ENCODE measurements around the gene DLG5.

DLG5 gene

DNA sequence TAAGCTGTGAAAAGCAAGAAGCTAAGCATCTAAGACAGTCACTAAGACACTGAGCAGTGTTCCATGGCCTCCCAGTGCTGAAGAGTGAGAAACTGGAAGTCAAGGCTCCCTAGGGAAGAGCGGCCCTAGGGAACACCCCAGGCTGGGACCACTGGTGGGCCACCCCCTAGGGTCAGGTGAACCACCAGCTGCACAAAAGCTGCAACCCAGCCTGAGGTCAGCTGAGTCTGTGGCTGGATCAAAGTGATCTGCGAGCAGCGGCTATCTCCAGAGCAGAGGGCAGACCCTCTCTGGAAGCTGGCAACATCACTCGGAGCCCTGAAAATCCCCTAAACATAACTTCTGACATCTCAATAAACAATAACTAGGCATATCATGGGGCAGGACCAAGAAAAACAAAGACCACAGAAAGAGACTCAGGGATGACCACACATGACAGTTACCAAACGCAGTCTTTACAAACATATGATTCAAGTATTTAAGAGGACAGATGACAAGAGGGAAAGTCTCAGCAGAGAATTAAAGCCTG, 125.8 kb downstream of the DLG5 start:
- H3K9ac ChIP-seq (ENCODE audit: low read depth, low read length), result no peak overlapping the region
- H3K36me3 ChIP-seq (ENCODE audit: insufficient read depth, low read length), result peaks cover 3% of the 10 kb centered on the region

DNA sequence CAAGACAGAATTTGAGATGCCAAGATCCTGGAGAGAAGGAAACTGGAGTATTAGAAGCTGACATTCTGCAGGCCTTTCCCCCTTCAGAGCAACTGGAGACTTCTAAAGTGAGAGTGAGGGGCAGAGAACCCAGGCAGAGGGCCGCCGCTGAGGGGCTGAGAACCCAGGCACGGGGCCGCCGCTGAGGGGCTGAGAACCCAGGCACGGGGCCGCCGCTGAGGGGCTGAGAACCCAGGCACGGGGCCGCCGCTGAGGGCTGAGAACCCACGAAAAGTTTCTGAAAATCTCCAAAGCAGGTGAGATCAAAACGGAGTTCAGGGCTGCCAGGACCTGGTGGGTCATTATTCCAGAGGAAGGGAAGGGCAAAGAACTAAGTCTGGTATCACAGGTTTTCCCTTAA, 126.2 kb downstream of the DLG5 start:
- Histone ChIP-seq H3K36me3 (ENCODE audit: insufficient read depth, low read length) (peaks cover 3% of the 10 kb centered on the region), H3K9ac (ENCODE audit: low read depth, low read length) (no peak overlapping the region), H3K9me3 (ENCODE audit: control insufficient read depth, insufficient read depth, low read length) (no peaks in the 10 kb centered on the region), H3K4me1 (ENCODE audit: insufficient read depth, low read length) (peaks cover 30% of the 10 kb centered on the region)

More for the DNA sequence above, 125.8 kb downstream of the DLG5 start:
- H3K9me3 ChIP-seq (ENCODE audit: control insufficient read depth, insufficient read depth, low read length), result no peaks in the 10 kb centered on the region
- H3K4me1 ChIP-seq (ENCODE audit: insufficient read depth, low read length), result peaks cover 30% of the 10 kb centered on the region

DNA sequence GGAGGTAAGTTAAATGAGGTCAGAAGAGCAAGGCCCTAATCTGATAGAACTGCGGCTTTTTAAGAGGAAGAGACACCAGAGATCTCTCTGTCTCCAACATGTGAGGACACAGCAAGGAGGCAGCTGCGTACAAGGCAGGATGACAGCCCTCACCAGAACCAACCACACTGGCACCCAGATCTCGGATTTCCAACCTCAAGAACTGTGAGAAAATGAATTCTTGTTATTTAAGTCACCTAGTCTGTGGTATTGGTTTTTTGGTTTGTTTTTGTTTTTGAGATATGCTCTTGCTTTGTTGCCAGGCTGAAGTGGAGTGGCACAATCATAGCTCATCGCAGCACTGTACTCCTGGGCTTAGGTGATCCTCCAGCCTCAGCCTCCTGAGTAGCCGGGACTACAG, 127.2 kb downstream of the DLG5 start:
- peaks cover 30% of the 10 kb centered on the region for H3K4me1 ChIP-seq (ENCODE audit: insufficient read depth, low read length)
- peaks cover 6% of the 10 kb centered on the region for H3K36me3 ChIP-seq (ENCODE audit: insufficient read depth, low read length)
- H3K9me3 ChIP-seq (ENCODE audit: control insufficient read depth, insufficient read depth, low read length), result no peaks in the 10 kb centered on the region
- H3K9ac ChIP-seq (ENCODE audit: low read depth, low read length), result no peak overlapping the region

DNA sequence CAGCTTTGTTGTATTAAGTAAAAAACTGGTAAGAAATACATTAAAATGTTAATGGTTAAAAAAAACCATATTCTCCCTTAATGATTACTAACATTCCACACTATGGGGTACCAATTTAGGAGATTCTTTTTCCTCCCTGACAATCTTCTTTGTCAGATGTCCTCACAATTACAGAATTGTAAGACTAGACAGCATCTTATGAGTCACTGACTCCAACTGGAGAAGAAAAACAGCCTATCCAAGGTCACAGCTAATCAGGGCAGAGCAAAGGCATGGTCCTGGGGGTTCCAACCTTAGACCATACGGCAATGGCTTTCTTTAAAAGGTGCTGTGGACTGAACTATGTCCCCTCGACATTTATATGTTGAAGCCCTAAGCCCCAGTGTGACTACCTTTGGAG, 127.6 kb downstream of the DLG5 start:
- Histone ChIP-seq H3K9me3 (ENCODE audit: control insufficient read depth, insufficient read depth, low read length) (no peaks in the 10 kb centered on the region), H3K9ac (ENCODE audit: low read depth, low read length) (no peak overlapping the region), H3K4me1 (ENCODE audit: insufficient read depth, low read length) (peaks cover 30% of the 10 kb centered on the region), H3K36me3 (ENCODE audit: insufficient read depth, low read length) (peaks cover 6% of the 10 kb centered on the region)

DNA sequence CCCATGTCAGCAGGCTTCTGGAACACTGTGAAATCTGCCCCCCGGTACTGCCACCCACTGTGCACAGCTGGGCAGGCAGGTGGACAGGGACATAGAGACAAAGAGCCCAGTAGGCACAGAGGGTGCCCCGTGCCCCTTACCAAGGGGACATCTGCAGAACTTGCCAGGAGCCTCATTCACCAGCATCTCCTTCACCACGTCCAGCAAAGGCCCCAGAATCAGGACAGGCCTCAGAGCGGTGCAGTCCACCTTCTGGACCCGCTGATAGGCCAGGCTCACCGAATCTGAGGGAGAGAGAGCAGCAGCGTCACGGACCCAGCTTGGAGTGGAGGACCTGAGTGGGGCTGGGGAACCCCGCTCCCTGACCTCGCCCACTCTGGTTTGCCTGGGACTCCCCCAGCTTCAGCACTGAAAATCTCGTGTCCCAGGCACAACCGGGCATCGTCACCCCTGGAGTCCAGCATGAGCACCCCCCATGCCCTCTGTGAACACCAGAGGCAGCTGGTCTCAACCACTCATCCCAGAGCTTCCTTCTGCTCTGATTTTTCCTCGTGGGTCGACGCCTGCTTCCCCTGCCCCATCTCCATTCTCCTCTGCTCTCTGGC, 130.1 kb downstream of the DLG5 start:
- Histone ChIP-seq H3K36me3 (ENCODE audit: insufficient read depth, low read length) (peaks cover 9% of the 10 kb centered on the region), H3K9me3 (ENCODE audit: control insufficient read depth, insufficient read depth, low read length) (no peaks in the 10 kb centered on the region), H3K4me1 (ENCODE audit: insufficient read depth, low read length) (peaks cover 10% of the 10 kb centered on the region), H3K9ac (ENCODE audit: low read depth, low read length) (no peak overlapping the region)

DNA sequence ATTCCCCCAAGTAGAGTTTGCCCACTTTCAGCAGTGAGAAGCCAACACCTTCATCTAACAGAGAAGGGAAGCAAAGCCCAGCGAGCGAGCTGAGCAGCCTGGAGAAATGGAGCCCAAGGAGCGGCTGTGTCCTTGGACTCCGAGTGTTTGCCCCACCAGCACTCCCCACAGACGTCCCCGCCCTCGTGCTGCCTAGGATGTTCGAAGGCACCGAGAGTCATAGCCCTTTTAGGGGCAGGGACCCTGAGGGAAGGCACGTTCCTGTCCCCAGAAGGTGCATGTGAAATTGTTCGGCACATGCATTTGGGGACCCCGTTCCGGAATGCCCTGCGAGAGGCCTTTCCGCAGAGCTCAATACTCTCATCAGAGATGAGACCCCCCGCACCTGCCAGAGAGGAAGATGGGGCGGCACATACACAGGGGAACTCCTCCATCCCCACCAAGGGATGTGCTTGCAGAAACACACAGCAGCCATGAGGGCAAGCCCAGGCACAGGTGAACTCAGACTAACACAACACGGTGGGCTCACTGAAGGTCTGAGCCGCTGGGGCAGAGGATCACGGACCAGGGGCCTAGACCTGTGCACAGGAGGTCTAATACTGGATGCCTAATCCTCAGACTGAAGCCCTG, 131.0 kb downstream of the DLG5 start:
- Histone ChIP-seq H3K9ac (ENCODE audit: low read depth, low read length) (no peak overlapping the region), H3K9me3 (ENCODE audit: control insufficient read depth, insufficient read depth, low read length) (no peaks in the 10 kb centered on the region), H3K36me3 (ENCODE audit: insufficient read depth, low read length) (peaks cover 9% of the 10 kb centered on the region), H3K4me1 (ENCODE audit: insufficient read depth, low read length) (peaks cover 1% of the 10 kb centered on the region; the same call in 1 of the 2 replicates)

DNA sequence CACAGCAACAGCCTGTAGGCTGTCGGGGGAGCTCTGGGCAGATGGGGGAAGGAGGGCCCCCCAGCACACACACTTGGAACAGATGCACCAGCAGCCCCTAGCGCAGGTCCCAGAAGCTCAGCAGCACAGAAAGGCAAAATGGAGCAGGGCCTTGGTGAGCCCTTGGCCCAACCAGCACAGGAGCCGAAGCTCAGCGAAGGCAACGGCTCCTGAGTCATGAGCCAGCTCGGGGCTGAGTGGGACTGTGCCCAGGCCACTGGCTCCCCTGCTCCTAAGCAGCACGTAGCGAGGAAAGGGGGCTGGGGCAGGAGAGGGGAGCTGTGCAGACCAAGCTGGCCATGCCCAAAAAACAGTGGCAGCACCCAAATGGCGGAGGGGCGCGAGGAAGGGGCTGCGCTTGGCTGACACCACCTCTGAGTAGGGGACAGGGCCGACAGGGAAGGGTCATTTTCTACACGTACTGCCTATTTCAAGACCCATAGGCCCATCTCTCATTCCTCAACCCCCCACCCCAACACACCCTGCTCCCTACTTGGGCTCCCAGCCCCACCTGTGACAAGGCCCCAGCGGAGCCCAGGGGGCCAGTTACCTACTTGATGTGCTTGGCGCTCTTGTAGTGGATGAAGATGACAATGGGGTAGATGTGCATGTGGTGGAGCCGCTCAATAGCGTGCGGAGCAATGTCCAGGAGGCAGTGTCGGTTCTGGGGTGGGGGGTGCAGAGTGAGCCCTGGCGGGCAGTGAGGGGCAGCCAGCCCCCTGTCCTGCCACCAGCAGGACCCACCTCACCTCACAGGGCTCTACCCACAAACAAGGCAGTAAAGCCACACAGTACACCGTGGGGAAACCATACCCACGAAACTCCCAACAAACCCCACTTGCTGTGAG, 132.1 kb downstream of the DLG5 start:
- Histone ChIP-seq H3K4me1 (ENCODE audit: insufficient read depth, low read length) (no peaks in the 10 kb centered on the region), H3K36me3 (ENCODE audit: insufficient read depth, low read length) (peaks cover 9% of the 10 kb centered on the region; the same call in 1 of the 2 replicates), H3K9me3 (ENCODE audit: control insufficient read depth, insufficient read depth, low read length) (no peaks in the 10 kb centered on the region), H3K9ac (ENCODE audit: low read depth, low read length) (no peak overlapping the region)

DNA sequence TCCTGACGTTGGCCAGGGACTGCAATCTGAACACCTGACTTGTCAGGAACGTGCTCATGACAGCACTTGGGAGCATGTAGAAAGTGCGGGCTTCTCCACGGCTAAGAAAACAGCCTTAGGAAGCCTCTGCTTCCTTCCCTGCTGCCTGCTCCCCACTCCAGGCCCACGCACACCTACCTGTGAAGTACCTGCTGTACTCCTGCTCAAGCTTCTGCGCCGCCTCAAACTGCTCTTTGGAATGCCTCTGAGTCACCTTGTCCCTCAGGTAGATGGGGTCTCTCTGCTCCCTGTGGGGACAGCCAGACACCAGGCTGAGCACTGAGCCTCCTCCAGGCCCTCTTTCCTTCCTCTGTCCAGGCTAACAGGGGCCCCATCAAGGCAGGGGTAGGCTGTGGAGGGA, 132.7 kb downstream of the DLG5 start:
- H3K9me3 ChIP-seq (ENCODE audit: control insufficient read depth, insufficient read depth, low read length), result no peaks in the 10 kb centered on the region
- no peaks in the 10 kb centered on the region for H3K4me1 ChIP-seq (ENCODE audit: insufficient read depth, low read length)
- peaks cover 9% of the 10 kb centered on the region; the same call in 1 of the 2 replicates for H3K36me3 ChIP-seq (ENCODE audit: insufficient read depth, low read length)
- no peak overlapping the region for H3K9ac ChIP-seq (ENCODE audit: low read depth, low read length)

DNA sequence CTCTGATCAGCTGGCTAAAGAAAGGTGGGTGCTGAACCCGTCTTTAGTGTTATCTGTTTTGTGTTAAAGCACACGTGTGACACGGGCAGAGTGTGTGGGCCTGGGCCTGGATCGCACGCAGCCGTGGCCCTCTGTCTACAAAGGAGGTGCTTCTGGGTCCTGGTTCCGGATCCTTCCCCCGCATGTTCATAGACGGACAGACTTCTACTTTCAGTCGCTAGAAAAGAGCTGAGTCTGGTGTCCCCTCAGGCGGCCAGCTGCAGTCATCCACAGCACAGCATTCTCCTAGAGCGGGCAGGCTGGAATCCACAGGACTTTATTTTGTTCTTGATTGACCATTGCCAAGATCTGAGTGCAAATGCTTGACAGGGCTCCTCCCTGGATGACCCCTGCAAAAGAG, 134.4 kb downstream of the DLG5 start:
- H3K4me1 ChIP-seq (ENCODE audit: insufficient read depth, low read length), result no peaks in the 10 kb centered on the region
- H3K36me3 ChIP-seq (ENCODE audit: insufficient read depth, low read length), result peaks cover 13% of the 10 kb centered on the region; the same call in 1 of the 2 replicates
- no peak overlapping the region for H3K9ac ChIP-seq (ENCODE audit: low read depth, low read length)
- H3K9me3 ChIP-seq (ENCODE audit: control insufficient read depth, insufficient read depth, low read length), result no peaks in the 10 kb centered on the region

DNA sequence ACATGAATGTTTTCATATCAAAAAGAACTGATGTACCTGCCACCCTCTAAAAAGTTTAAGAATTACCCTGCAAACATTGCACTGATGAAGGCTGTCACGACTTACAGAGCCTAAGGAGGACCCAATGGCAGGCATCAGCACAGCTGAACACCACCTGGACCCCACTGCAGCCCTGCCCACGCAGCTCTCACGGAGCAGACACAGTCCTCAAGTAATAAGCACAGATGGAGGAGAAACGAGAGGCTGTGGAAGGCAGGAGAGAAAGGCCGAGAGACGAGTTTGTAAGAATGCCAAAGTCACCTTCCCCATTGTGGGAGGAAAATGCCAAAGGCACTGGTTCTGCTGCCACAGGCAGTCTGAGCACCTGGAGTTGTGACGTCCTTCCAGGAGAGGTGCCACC, 135.0 kb downstream of the DLG5 start:
- Histone ChIP-seq H3K9ac (ENCODE audit: low read depth, low read length) (no peak overlapping the region), H3K36me3 (ENCODE audit: insufficient read depth, low read length) (peaks cover 10% of the 10 kb centered on the region; the same call in 1 of the 2 replicates), H3K9me3 (ENCODE audit: control insufficient read depth, insufficient read depth, low read length) (no peaks in the 10 kb centered on the region), H3K4me1 (ENCODE audit: insufficient read depth, low read length) (no peaks in the 10 kb centered on the region)

DNA sequence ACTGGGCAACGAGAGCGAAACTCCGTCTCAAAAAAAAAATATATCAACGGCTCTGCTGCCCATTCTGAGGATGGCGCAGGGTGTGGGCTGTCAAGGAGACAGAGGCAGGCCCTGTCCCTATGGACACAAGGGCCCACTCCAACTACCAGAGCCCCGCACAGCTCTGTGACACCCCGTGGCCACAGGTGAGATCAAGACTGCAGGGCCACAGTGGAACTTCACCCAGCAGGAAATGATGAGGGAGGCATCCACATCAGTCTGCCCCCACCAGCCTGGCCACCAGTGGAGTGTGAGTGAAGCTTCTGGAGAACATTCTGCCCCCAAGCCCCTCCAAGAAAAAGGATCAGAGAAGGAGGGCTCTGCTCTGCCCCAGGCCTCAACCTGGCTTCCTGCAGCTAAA, 136.7 kb downstream of the DLG5 start:
- Histone ChIP-seq H3K4me1 (ENCODE audit: insufficient read depth, low read length) (no peaks in the 10 kb centered on the region), H3K36me3 (ENCODE audit: insufficient read depth, low read length) (peaks cover 10% of the 10 kb centered on the region; the same call in 1 of the 2 replicates), H3K9me3 (ENCODE audit: control insufficient read depth, insufficient read depth, low read length) (no peaks in the 10 kb centered on the region), H3K9ac (ENCODE audit: low read depth, low read length) (no peak overlapping the region)

DNA sequence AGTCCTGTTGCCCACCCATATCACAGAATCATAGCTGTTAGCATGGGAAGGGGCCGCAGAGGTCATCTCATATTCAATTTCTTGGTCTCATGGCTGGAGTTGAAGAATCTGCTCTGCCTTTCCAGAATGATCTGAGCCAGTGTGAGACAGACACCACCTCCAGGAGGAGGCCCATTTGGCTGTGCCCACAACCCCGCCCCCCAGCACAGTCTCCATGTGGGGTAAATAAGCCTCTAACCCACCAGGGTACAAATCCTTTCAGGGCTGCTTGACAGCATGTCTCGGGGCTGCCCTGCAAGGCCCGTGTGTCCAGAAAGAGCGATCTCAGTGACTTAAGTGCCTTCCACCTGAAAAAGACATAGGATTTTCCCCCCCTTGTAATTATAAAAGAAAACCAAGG, 137.5 kb downstream of the DLG5 start:
- Histone ChIP-seq H3K36me3 (ENCODE audit: insufficient read depth, low read length) (peaks cover 7% of the 10 kb centered on the region; the same call in 1 of the 2 replicates), H3K9me3 (ENCODE audit: control insufficient read depth, insufficient read depth, low read length) (no peaks in the 10 kb centered on the region), H3K4me1 (ENCODE audit: insufficient read depth, low read length) (no peaks in the 10 kb centered on the region), H3K9ac (ENCODE audit: low read depth, low read length) (no peak overlapping the region)

DNA sequence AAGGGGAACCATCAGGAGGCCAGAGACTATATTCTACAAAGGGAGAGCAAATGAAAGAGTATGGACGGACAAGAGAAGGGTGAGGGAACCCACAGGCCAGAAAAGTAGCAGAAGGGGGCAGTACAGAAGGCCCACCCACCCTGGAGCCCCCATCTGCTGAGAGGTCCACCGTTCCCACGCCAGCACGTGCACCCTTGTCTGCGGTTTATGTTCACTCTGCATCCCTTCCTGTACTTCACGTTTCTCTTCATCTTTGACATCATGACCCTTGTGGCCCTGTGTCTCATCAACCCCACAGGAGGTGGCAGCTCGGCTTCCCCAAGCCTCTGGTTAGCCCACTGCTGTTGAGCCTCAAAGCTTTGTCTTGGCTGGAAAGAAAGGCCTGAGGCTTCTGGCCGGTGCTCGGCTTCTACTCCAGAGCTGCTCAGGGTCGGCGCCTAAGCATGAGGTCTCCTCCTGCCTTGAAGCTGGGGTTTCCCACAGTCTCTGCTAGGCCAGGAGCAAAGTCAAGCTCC, 138.0 kb downstream of the DLG5 start:
- H3K36me3 ChIP-seq (ENCODE audit: insufficient read depth, low read length), result peaks cover 7% of the 10 kb centered on the region; the same call in 1 of the 2 replicates
- H3K4me1 ChIP-seq (ENCODE audit: insufficient read depth, low read length), result no peaks in the 10 kb centered on the region
- no peaks in the 10 kb centered on the region for H3K9me3 ChIP-seq (ENCODE audit: control insufficient read depth, insufficient read depth, low read length)
- no peak overlapping the region for H3K9ac ChIP-seq (ENCODE audit: low read depth, low read length)

DNA sequence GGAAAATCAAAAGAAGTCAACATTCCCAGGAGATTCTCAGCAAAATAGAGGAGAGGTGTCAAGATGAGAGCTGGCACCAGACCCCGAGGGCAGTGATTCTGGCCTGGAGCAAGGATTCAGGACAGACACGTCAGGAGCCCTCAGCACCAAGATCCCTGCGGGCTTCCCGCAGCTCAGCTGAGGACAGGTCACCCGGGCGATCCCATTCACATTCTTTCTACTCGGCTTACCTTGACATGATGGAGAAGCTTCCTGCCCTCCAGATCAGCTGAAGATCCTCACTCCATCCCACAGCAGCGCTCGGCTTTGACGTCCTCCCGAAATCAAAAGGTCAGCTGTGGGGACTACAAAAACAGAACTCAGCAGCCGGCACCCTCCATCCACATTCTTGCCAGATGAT, 139.1 kb downstream of the DLG5 start:
- no peaks in the 10 kb centered on the region for H3K9me3 ChIP-seq (ENCODE audit: control insufficient read depth, insufficient read depth, low read length)
- H3K4me1 ChIP-seq (ENCODE audit: insufficient read depth, low read length), result no peaks in the 10 kb centered on the region
- H3K36me3 ChIP-seq (ENCODE audit: insufficient read depth, low read length), result peaks cover 4% of the 10 kb centered on the region; the same call in 1 of the 2 replicates
- no peak overlapping the region for H3K9ac ChIP-seq (ENCODE audit: low read depth, low read length)

Measured in ES-I3 (cell line).